AG09309 (cell line): Measurements from ENCODE around the gene TFF3.

Source experiments
- DNase-seq: peaks from one replicate; pipeline ENCODE4 v3.0.0-alpha.2; 2010; ENCODE audit warnings: low read depth
- H3K4me3 ChIP-seq: 2 replicates; pipeline ENCODE4 v1.5.1; 2011; ENCODE audit warnings: mild to moderate bottlenecking, low read depth, low read length, moderate library complexity; ENCODE audit not compliant: control insufficient read depth
- CTCF ChIP-seq: IDR thresholded peaks from 2 replicates; pipeline ENCODE4 v1.5.1; 2011; ENCODE audit warnings: mild to moderate bottlenecking, low read depth, low read length, inconsistent platforms; ENCODE audit not compliant: insufficient read depth, control insufficient read depth; ENCODE audit errors: missing control alignments

The TFF3 gene

GRCh38 chr21:42272984-42273600 lies 42.1 kb downstream of the TFF3 start:
- no peak overlapping the region for H3K4me3 ChIP-seq
- TF ChIP-seq CTCF: no peak
- DNase-seq: no peak

- DNase-seq: no peak
- no peak for TF ChIP-seq CTCF
- H3K4me3 ChIP-seq: no peak overlapping the region
Observed at GRCh38 chr21:42272109-42272962, 42.9 kb downstream of the TFF3 start.

GRCh38 chr21:42271065-42271464 lies 44.1 kb downstream of the TFF3 start:
- DNase-seq: no peak
- H3K4me3 ChIP-seq: no peak overlapping the region
- TF ChIP-seq CTCF: no peak

DNA sequence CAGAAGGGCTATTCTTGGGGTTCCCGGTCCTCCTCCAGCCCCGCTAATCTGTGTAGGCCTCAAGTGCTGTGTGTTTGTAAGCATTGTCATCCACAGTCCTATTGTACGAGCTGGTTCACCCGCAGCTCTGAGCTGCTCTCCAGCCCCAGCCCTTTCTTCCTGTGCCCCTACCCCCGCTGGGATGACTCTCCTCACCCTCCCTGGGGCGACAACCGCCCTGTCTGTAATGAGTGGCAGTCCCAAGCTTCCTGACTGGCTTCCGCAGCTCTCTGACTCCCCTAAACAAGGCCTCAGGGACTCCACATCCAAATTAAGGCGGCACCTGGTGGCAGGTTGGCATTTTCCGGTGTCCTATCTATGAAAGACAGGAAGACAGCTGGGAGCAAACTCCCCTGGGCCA lies 45.8 kb downstream of the TFF3 start:
- no peak overlapping the region for H3K4me3 ChIP-seq
- TF ChIP-seq CTCF: no peak
- no peak for DNase-seq

- no peak for TF ChIP-seq CTCF
- DNase-seq: no peak
- no peak overlapping the region for H3K4me3 ChIP-seq
Observed at GRCh38 chr21:42266971-42267556, 48.1 kb downstream of the TFF3 start.

GRCh38 chr21:42265231-42265812 lies 49.9 kb downstream of the TFF3 start:
- no peak for TF ChIP-seq CTCF
- no peak overlapping the region for H3K4me3 ChIP-seq
- no peak for DNase-seq
